RWPE2 (cell line): Measurements from ENCODE around the gene RPN2.
A peak's percentile ranks its signal among the peaks of the same experiment; 100 is the strongest.

ENCODE experiments used
- ATAC-seq: fragments of 200-7000 bp; cut with Tn5 transposase; 3 replicates; pipeline ENCODE4 v1.9.1; 2021; ENCODE audit warnings: low read depth
- DNase-seq: peaks from one replicate; pipeline ENCODE4 v3.0.0-alpha.2; 2020; ENCODE audit warnings: low spot score
- H3K27ac ChIP-seq: fragments of 450-650 bp; 2 replicates; pipeline ENCODE4 v1.5.1; 2017; ENCODE audit warnings: mild to moderate bottlenecking; ENCODE audit not compliant: poor library complexity, severe bottlenecking
- H3K27me3 ChIP-seq: fragments of 250-450 bp; sonication (Bioruptor Pico); 2 replicates; pipeline ENCODE4 v1.5.1; 2021; ENCODE audit warnings: mild to moderate bottlenecking, moderate library complexity; ENCODE audit not compliant: insufficient read depth, poor library complexity, severe bottlenecking
- H3K36me3 ChIP-seq: fragments of 250-450 bp; sonication (Bioruptor Pico); 2 replicates; pipeline ENCODE4 v1.5.1; 2020; ENCODE audit warnings: low read depth, mild to moderate bottlenecking, moderate library complexity
- H3K4me1 ChIP-seq: fragments of 250-450 bp; sonication (Bioruptor Pico); 2 replicates; pipeline ENCODE4 v1.5.1; 2021; ENCODE audit warnings: mild to moderate bottlenecking, moderate library complexity; ENCODE audit not compliant: insufficient read depth, poor library complexity, severe bottlenecking
- H3K4me3 ChIP-seq: fragments of 250-450 bp; sonication (Bioruptor Pico); 2 replicates; pipeline ENCODE4 v1.5.1; 2021; ENCODE audit warnings: mild to moderate bottlenecking, moderate library complexity; ENCODE audit not compliant: severe bottlenecking
- H3K9me3 ChIP-seq: fragments of 250-450 bp; sonication (Bioruptor Pico); 2 replicates; pipeline ENCODE4 v1.5.1; 2021; ENCODE audit warnings: mild to moderate bottlenecking, moderate library complexity; ENCODE audit not compliant: severe bottlenecking
- TF ChIP-seq, protein P1 (sequence below): fragments of 450-650 bp; IDR thresholded peaks from one replicate; pipeline ENCODE4 v1.5.1; 2017; ENCODE audit warnings: mild to moderate bottlenecking, moderate library complexity; ENCODE audit not compliant: poor library complexity, severe bottlenecking

Gene RPN2

GRCh38 chr20:37201827-37202162 lies 22.7 kb downstream of the RPN2 start:
- Histone ChIP-seq H3K4me3 (no peak overlapping the region), H3K27ac (peak overlapping the region; percentile 57), H3K4me1 (peaks cover 11% of the 10 kb centered on the region), H3K9me3 (no peaks in the 10 kb centered on the region), H3K27me3 (no peaks in the 10 kb centered on the region), H3K36me3 (peaks cover 99% of the 10 kb centered on the region)
- TF ChIP-seq, protein P1, sequence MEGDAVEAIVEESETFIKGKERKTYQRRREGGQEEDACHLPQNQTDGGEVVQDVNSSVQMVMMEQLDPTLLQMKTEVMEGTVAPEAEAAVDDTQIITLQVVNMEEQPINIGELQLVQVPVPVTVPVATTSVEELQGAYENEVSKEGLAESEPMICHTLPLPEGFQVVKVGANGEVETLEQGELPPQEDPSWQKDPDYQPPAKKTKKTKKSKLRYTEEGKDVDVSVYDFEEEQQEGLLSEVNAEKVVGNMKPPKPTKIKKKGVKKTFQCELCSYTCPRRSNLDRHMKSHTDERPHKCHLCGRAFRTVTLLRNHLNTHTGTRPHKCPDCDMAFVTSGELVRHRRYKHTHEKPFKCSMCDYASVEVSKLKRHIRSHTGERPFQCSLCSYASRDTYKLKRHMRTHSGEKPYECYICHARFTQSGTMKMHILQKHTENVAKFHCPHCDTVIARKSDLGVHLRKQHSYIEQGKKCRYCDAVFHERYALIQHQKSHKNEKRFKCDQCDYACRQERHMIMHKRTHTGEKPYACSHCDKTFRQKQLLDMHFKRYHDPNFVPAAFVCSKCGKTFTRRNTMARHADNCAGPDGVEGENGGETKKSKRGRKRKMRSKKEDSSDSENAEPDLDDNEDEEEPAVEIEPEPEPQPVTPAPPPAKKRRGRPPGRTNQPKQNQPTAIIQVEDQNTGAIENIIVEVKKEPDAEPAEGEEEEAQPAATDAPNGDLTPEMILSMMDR, result no peak
- DNase-seq, result no peak
- ATAC-seq, result peak; percentile 10

DNA sequence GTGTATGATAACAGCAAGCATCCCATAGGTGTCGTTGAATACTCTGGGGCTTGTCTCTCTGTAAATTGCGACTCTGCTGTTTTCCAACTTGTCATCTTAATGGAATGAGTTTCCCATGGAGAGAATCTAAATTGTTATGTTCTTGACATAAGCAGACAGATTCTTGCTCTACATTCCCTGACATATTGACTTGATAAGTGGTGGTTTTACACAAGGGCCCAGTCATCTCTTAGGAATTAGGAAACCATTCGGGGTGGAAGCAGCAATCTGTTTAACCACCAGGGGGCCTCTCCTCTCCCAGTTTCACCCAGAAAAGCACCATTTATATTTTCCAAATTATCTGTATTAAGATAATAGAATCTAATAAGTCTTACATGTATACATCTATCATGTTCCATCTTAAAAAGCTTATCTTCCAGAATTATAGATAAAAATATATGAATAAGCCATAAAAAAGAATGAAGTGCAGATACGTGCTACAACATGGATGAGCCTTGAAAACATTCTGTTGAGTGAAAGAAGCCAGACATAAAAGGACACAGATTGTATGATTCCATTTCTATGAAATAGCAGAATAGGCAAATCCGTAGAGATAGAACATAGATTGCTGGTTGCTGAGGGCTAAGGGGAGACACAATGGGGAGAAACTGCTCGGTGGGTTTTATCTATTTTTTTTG lies 23.3 kb downstream of the RPN2 start:
- TF ChIP-seq, protein P1, result peak; percentile 100
- Histone ChIP-seq H3K27me3 (no peaks in the 10 kb centered on the region), H3K9me3 (no peaks in the 10 kb centered on the region), H3K4me1 (peaks cover 11% of the 10 kb centered on the region), H3K4me3 (no peak overlapping the region), H3K27ac (peak overlapping the region; percentile 57), H3K36me3 (peaks cover 99% of the 10 kb centered on the region)
- DNase-seq (no peak), ATAC-seq (peak; percentile 97)

- Histone ChIP-seq H3K36me3 (peaks cover 99% of the 10 kb centered on the region), H3K4me3 (no peak overlapping the region), H3K4me1 (peaks cover 16% of the 10 kb centered on the region), H3K9me3 (no peaks in the 10 kb centered on the region), H3K27me3 (no peaks in the 10 kb centered on the region), H3K27ac (no peak overlapping the region)
- TF ChIP-seq, protein P1, result no peak
- DNase-seq, result no peak
- ATAC-seq, result no peak
Observed at GRCh38 chr20:37204056-37204455, 24.9 kb downstream of the RPN2 start.

DNA sequence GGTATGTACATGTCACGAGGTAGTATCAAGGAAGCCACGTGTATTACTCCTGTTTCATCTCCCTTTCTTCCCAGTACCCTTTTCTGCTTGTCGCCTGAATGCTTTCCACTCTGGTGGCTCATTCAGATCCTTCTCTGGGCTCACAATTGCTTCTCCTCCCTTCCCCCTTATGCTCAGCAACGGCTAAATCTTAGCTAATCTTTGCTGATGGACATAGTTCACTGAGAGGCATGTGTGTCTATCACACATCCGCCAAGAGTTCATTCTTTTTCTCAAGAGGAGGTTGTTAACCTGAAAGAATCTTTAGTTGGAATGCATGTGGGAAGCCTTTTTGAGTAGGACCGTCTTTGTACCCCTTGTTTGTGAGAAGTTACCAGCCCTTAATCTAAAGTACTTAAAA lies 26.0 kb downstream of the RPN2 start:
- Histone ChIP-seq H3K27ac (no peak overlapping the region), H3K9me3 (no peaks in the 10 kb centered on the region), H3K4me3 (no peak overlapping the region), H3K36me3 (peaks cover 99% of the 10 kb centered on the region), H3K27me3 (no peaks in the 10 kb centered on the region), H3K4me1 (peaks cover 23% of the 10 kb centered on the region)
- DNase-seq (no peak), ATAC-seq (no peak)
- TF ChIP-seq, protein P1, result no peak

- TF ChIP-seq, protein P1, result no peak
- Histone ChIP-seq H3K4me3 (no peak overlapping the region), H3K27ac (no peak overlapping the region), H3K4me1 (peaks cover 22% of the 10 kb centered on the region), H3K36me3 (peaks cover 99% of the 10 kb centered on the region), H3K27me3 (no peaks in the 10 kb centered on the region), H3K9me3 (no peaks in the 10 kb centered on the region)
- ATAC-seq, result no peak
- no peak for DNase-seq
Observed at GRCh38 chr20:37205794-37206193, 26.7 kb downstream of the RPN2 start.
